Left lung (tissue), 10 donors: Measurements from ENCODE around the gene NR1D2. TPM values are rescaled to one million over a fixed set of nuclear protein-coding genes. Genes with fewer than 3 reads are reported as not detected.
"Not testable (repeated sequence)": the region's sequence is repeated elsewhere in the genome, so short reads cannot be mapped to it uniquely, and the experiment has no call there.

Experiments used
- ATAC-seq: fragments of 200-7000 bp; cut with Tn5 transposase; one replicate; pipeline ENCODE4 v1.9.1; 2020; ENCODE audit warnings: moderate library complexity
- DNase-seq, 4 donors: peaks; one replicate each; pipeline ENCODE4 v3.0.0-alpha.2; 2013 to 2020
- H3K27ac ChIP-seq, 2 donors: fragments of 200-600 bp; sonication (generic) in 1 of 2; one replicate each; pipeline versions ENCODE4 v1.5.0 to v1.8.0; 2020 to 2021
- H3K27me3 ChIP-seq, 2 donors: fragments of 200-600 bp; sonication (generic) in 1 of 2; one replicate each; pipeline versions ENCODE4 v1.5.0 to v1.8.0; 2020 to 2021
- H3K36me3 ChIP-seq, 2 donors: fragments of 200-600 bp; sonication (generic) in 1 of 2; one replicate each; pipeline versions ENCODE4 v1.5.0 to v1.8.0; 2020 to 2021
- H3K4me1 ChIP-seq, 2 donors: fragments of 200-600 bp; one replicate each; pipeline ENCODE4 v1.8.0; 2021
- H3K4me3 ChIP-seq, 2 donors: fragments of 200-600 bp; sonication (generic) in 1 of 2; one replicate each; pipeline versions ENCODE4 v1.5.0 to v1.8.0; 2020 to 2021; ENCODE audit warnings: mild to moderate bottlenecking in 1 of 2
- H3K9me3 ChIP-seq, 2 donors: fragments of 200-600 bp; sonication (generic) in 1 of 2; one replicate each; pipeline versions ENCODE4 v1.5.0 to v1.8.0; 2020 to 2021
- CTCF ChIP-seq, 2 donors: fragments of 200-600 bp; sonication (generic) in 1 of 2; IDR thresholded peaks; one replicate each; pipeline versions ENCODE4 v1.5.0 to v1.8.0; 2021; ENCODE audit warnings: antibody characterized with exemption in 2 of 2
- intact Hi-C, 2 donors: fragments of 100-400 bp; cut with DNase I; formaldehyde crosslinking; loops; one replicate each; pipeline versions ENCODE4 v1.11.2 to v1.14.2; 2022
- polyA plus RNA-seq, 6 donors: library from polyadenylated mRNA; unstranded; fragments of 120-200 nt; gene quantifications; one replicate each; pipeline ENCODE4 v1.2.1, GENCODE V29; 2013; ENCODE audit not compliant: insufficient read length in 6 of 6
- total RNA-seq, 2 donors: library from RNA; stranded (reverse); fragmentation: NEBNext Ultra II Directional; extraction: Animal tissue kit (Norgen Biotek cat#: 25700); gene quantifications; one replicate each; pipeline ENCODE4 v1.2.1, GENCODE V29; 2021
- donor health status: DM: no; HTN: yes; CAD: no.
- donor health status: DM: no; HTN: no; CAD: no.

The NR1D2 gene
- total and polyA plus RNA-seq, 8 donors = 18.8 to 45.0 (median 39.2) TPM

- no peak for ATAC-seq
- no peaks in the 10 kb centered on the region for H3K9me3 ChIP-seq
- H3K36me3 ChIP-seq = peaks cover 0 to 33% of the 10 kb centered on the region in 2 donors
- intact Hi-C loops = no loop called here
- no peaks in the 10 kb centered on the region for H3K27me3 ChIP-seq
- peak overlapping the region in 1 of 2 donors; percentile 94 for H3K27ac ChIP-seq
- DNase-seq = peak in 2 of 4 donors; percentile 16 to 18
- TF ChIP-seq CTCF (IDR thresholded peaks at IDR 0.05) = no peak
- H3K4me3 ChIP-seq = peak overlapping the region; percentile 63 to 86
- peaks cover 14 to 42% of the 10 kb centered on the region in 2 donors for H3K4me1 ChIP-seq
These were observed 29.5 kb upstream of the NR1D2 start for GRCh38 chr3:23915537-23916108.

- no peaks in the 10 kb centered on the region for H3K9me3 ChIP-seq
- intact Hi-C loops = no loop called here
- H3K27me3 ChIP-seq = no peaks in the 10 kb centered on the region
- TF ChIP-seq CTCF (IDR thresholded peaks at IDR 0.05) = no peak
- ATAC-seq (peak; percentile 63), DNase-seq (no peak)
- peaks cover 0 to 35% of the 10 kb centered on the region in 2 donors for H3K36me3 ChIP-seq
- peaks cover 14 to 42% of the 10 kb centered on the region in 2 donors for H3K4me1 ChIP-seq
- H3K4me3 ChIP-seq = peak overlapping the region; percentile 63 to 86
- peak overlapping the region; percentile 94 for H3K27ac ChIP-seq
These were observed 28.8 kb upstream of the NR1D2 start for GRCh38 chr3:23916152-23916885.

DNA sequence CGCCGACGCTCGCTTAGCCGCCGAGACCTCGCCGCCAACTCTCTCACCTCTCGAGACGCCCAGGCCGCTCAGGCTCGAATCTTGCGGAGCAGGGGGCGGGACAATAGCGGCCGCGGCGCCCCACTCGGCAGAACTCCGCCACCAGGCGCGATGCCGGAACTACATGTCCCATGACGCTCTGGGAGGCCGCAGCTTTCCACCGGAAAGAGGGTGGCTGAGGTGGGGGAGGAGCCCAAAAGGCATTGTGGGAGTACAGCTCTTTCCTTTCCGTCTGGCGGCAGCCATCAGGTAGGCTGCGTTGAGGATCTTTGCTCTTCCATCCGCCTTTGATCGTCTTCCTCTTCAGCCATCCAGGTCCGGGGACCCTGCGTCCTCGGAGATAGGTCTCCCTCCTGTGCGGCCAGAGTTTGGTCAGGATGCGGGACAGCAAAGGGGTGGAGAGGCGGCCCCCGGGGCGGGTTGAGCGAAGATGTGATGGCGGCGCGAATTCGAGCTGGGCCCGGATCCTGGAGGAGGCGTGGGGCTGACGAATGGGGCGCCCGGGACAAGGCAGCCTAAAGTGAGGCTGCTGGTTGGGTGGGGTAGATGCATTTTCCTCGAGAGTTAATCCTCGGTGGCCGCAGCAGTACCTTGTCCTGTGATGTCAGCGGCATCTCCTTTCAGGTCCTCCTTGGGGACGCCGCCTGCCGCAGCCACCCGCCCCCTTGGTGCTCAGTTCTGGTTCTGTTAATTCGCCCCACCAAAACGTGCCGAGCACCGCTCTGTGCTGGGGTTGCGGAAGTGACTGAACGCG, 28.0 kb upstream of the NR1D2 start, which contains the start of the genes NKIRAS1 and RPL15:
Gene NKIRAS1 (minus strand): TSS at position 105 of the 793 bp plus-strand sequence. CDS start 6,086 bp downstream, outside the sequence.
Gene RPL15 (plus strand): TSS at position 247 of the 793 bp plus-strand sequence. CDS start 728 bp downstream, outside the sequence.
- peak; percentile 48 to 87 for TF ChIP-seq CTCF (IDR thresholded peaks at IDR 0.05)
- ATAC-seq = peak; percentile 98
- intact Hi-C loops = no loop called here
- Histone ChIP-seq H3K27me3 (no peaks in the 10 kb centered on the region), H3K27ac (peak within 1 kb of the TSS; percentile 94), H3K9me3 (no peaks in the 10 kb centered on the region), H3K4me3 (peak within 1 kb of the TSS; percentile 63 to 86), H3K36me3 (peaks cover 0 to 43% of the 10 kb centered on the region in 2 donors), H3K4me1 (peaks cover 14 to 42% of the 10 kb centered on the region in 2 donors)
- peak; percentile 97 to 99 (median 98) for DNase-seq

DNA sequence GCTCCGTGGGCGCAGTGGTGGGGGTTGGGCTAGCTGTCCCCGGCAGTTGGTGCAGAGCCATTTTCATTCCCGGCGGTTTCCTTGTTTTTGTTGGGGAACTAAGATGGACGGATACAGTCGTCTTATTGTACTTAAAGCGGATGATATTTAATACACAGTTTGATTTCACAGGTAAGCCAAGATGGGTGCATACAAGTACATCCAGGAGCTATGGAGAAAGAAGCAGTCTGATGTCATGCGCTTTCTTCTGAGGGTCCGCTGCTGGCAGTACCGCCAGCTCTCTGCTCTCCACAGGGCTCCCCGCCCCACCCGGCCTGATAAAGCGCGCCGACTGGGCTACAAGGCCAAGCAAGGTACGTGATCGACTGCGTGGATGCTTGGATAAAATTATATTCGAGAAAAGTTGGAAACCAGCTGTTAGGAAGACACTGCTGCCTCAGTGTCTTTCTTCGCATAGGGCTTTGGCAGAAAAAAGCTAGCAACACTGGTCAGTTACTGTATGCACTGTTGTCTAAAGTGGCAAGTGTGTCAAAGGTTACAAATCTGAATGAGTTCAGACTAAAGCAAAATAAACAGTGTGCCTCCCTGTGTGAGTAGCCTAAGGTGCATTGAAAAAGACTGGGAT, 27.3 kb upstream of the NR1D2 start:
- H3K27me3 ChIP-seq, intact Hi-C loops, H3K9me3 ChIP-seq: not testable (repeated sequence)
- peak in 1 of 4 donors; percentile 70 for DNase-seq
- Histone ChIP-seq H3K4me1 (peaks cover 14 to 42% of the 10 kb centered on the region in 2 donors), H3K4me3 (peak overlapping the region; percentile 63 to 86), H3K36me3 (peaks cover 0 to 50% of the 10 kb centered on the region in 2 donors), H3K27ac (peak overlapping the region; percentile 94)
- ATAC-seq = peak; percentile 72

- H3K9me3 ChIP-seq, intact Hi-C loops, DNase-seq, ATAC-seq, H3K27me3 ChIP-seq: not testable (repeated sequence)
- Histone ChIP-seq H3K4me1 (peaks cover 14 to 42% of the 10 kb centered on the region in 2 donors), H3K27ac (peak overlapping the region in 1 of 2 donors; percentile 94), H3K4me3 (peak overlapping the region; percentile 63 to 86), H3K36me3 (peaks cover 0 to 51% of the 10 kb centered on the region in 2 donors)
These were observed 26.8 kb upstream of the NR1D2 start for GRCh38 chr3:23918331-23918730.
